ENCODE measurements around the gene CARD10. TPM values are rescaled to one million over a fixed set of nuclear protein-coding genes. Genes with fewer than 3 reads are reported as not detected.

The CARD10 gene
- total RNA-seq, 1 experiment from 2014 or later, result 22.7 TPM

DNA sequence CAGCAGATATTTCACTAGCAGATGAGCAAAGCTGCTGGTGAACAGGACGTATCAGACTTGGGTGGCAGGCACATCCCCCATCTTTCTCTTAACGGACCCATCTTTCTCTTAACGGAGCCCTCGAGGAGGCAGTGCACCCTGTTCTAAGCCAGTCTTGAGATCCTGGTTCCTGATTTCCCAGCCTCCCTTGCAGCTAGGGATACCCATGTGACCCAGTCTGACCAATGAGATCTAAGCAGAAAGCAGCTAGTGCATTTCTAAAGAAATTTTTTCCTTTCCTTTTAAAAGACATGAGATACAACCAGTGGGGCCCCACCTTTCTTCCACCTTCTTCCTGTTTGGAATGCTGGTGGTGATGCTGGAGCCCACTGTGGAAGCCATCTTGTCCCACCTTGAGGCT, 78.3 kb downstream of the CARD10 start:
- POLR2A ChIA-PET, result no interaction called here
- Mint-ChIP-seq H3K36me3 (ENCODE audit: insufficient read depth, unreplicated experiment) (no peaks in the 10 kb centered on the region), H3K4me1 (ENCODE audit: insufficient read depth, unreplicated experiment) (no peaks in the 10 kb centered on the region), H3K27me3 (ENCODE audit: insufficient read depth, unreplicated experiment) (no peaks in the 10 kb centered on the region), H3K27ac (ENCODE audit: low read depth, unreplicated experiment) (no peak overlapping the region), H3K4me3 (ENCODE audit: unreplicated experiment) (no peak overlapping the region), H3K9me3 (ENCODE audit: unreplicated experiment) (peaks cover 9% of the 10 kb centered on the region)
- CTCF ChIA-PET, result interaction anchor here (0.6 to 1.9 kb wide), 4 partner anchors 12 to 179 kb away, joined by 3 to 7 read pairs (median 4); no protein-coding TSS in a partner anchor
- TF ChIP-seq CTCF (IDR thresholded peaks at IDR 0.05; ENCODE audit: unreplicated experiment), result no peak
- no TSS peak for BruUV-seq (replicated peaks)
- intact Hi-C loops (cut with micrococcal nuclease), result no loop called here
- no peak for DNase-seq (ENCODE audit: unreplicated experiment)

Other genes starting within 250 kb of the CARD10 start
- gene CYTH4, start 236.9 kb downstream of the CARD10 start, total RNA-seq (2022), result 0.22 TPM in 1 of 2 replicates, not detected in the other
- 4.2 and 5.1 TPM in 2 replicates for gene ELFN2, start 91.9 kb downstream of the CARD10 start, total RNA-seq (2022)
- 0.56 and 1.2 TPM in 2 replicates for gene MFNG, start 33.0 kb downstream of the CARD10 start, total RNA-seq (2022)
- gene CDC42EP1, start 41.1 kb upstream of the CARD10 start, total RNA-seq (2022), result 86.0 and 148 TPM in 2 replicates
- not detected in 2 replicates for gene LGALS2, start 60.7 kb upstream of the CARD10 start, total RNA-seq (2022)
- gene GGA1, start 89.4 kb upstream of the CARD10 start, total RNA-seq (2022), result 52.7 and 59.1 TPM in 2 replicates
- 1.5 and 1.9 TPM in 2 replicates for gene SH3BP1, start 120.3 kb upstream of the CARD10 start, total RNA-seq (2022)
- gene PDXP, start 139.3 kb upstream of the CARD10 start, total RNA-seq (2022), result 10.3 and 10.5 TPM in 2 replicates
- 1,407 and 1,635 TPM in 2 replicates for gene LGALS1, start 156.2 kb upstream of the CARD10 start, total RNA-seq (2022)
- gene NOL12, start 166.9 kb upstream of the CARD10 start, total RNA-seq (2022), result 47.1 and 50.8 TPM in 2 replicates
- gene TRIOBP, start 177.6 kb upstream of the CARD10 start, total RNA-seq (2022), result 42.5 and 45.7 TPM in 2 replicates